Measurements from ENCODE around the gene TXLNB. TPM values are rescaled to one million over a fixed set of nuclear protein-coding genes. Genes with fewer than 3 reads are reported as not detected.

The TXLNB gene
- total and polyA plus RNA-seq, 2 donors (not counting 3 experiments of a cell fraction or from before 2014, with no cell fraction given) = 0.04 to 0.18 TPM

GRCh38 chr6:139231206-139231605, 60.6 kb downstream of the TXLNB start:
- POLR2A ChIA-PET = no interaction called here
- no peaks in the 10 kb centered on the region for H3K79me2 ChIP-seq (ENCODE audit: control insufficient read depth, insufficient read depth, low read length)
- CTCF ChIA-PET = interaction anchor here (0.9 to 2.6 kb wide), 8 partner anchors 10 to 138 kb away, joined by 4 to 33 read pairs (median 4); no protein-coding TSS in a partner anchor
- no peak for DNase-seq (ENCODE audit: low read depth, low spot score)
- no peaks in the 10 kb centered on the region for H3K4me1 ChIP-seq (ENCODE audit: control insufficient read depth, extremely low read depth, insufficient read depth, low read length)
- no peaks in the 10 kb centered on the region for H4K20me1 ChIP-seq (replicated peaks; ENCODE audit: control insufficient read depth, extremely low read depth, insufficient read depth, low read length)
- H3K4me3 ChIP-seq (replicated peaks in 1 of 3; ENCODE audit: insufficient read depth in 1 of 3, low read depth in 1 of 3, low read length in 3 of 3) = no peak overlapping the region
- no peaks in the 10 kb centered on the region for H3K9me3 ChIP-seq (replicated peaks; ENCODE audit: control insufficient read depth, insufficient read depth, low read length)
- no peak overlapping the region for H3K4me2 ChIP-seq (ENCODE audit: insufficient read depth, low read length)
- H2AFZ ChIP-seq (ENCODE audit: low read depth, low read length) = no peak overlapping the region
- dilution Hi-C loops (cut with MboI; ENCODE audit: extremely low pct_ligation_motif_present, low sequenced_read_pairs) (no loop called here), intact Hi-C loops (cut with micrococcal nuclease) (no loop called here)
- no peaks in the 10 kb centered on the region for H3K9me1 ChIP-seq (replicated peaks; ENCODE audit: control insufficient read depth, extremely low read depth, insufficient read depth, low read length)
- H3K9ac ChIP-seq (replicated peaks; ENCODE audit: extremely low read depth, insufficient read depth, low read length) = no peak overlapping the region
- no TSS peak for BruUV-seq (replicated peaks)
- no peaks in the 10 kb centered on the region for H3K36me3 ChIP-seq (ENCODE audit: control insufficient read depth in 2 of 2, extremely low read depth in 1 of 2, insufficient read depth in 2 of 2, low read length in 2 of 2)
- H3K27me3 ChIP-seq (ENCODE audit: control insufficient read depth in 2 of 2, insufficient read depth in 2 of 2, low read length in 2 of 2) = no peaks in the 10 kb centered on the region
- no peak for FAIRE-seq
- no peak overlapping the region for H3K27ac ChIP-seq (ENCODE audit: insufficient read depth, low read depth, low read length)
- TF ChIP-seq MAX (IDR thresholded peaks at IDR 0.05; ENCODE audit: insufficient read depth, insufficient read length) (no peak), CTCF (IDR thresholded peaks at IDR 0.05; ENCODE audit: extremely low read depth in 1 of 2, insufficient read depth in 1 of 2, low read depth in 1 of 2, low read length in 2 of 2) (no peak), POLR2A (IDR thresholded peaks at IDR 0.05; ENCODE audit: low read depth, low read length) (no peak), GATA2 (IDR thresholded peaks at IDR 0.05; ENCODE audit: insufficient read depth, insufficient read length, low read depth, low read length) (no peak), JUN (IDR thresholded peaks at IDR 0.05; ENCODE audit: borderline replicate concordance, insufficient read depth, insufficient read length, low read depth) (no peak), FOS (IDR thresholded peaks at IDR 0.05; ENCODE audit: borderline replicate concordance, insufficient read depth, low read length) (no peak), MYC (IDR thresholded peaks at IDR 0.05; ENCODE audit: low read depth, low read length) (no peak), EZH2 (IDR thresholded peaks at IDR 0.05; ENCODE audit: borderline replicate concordance, low read depth, low read length, severe bottlenecking) (no peak), POLR2AphosphoS5 (IDR thresholded peaks at IDR 0.05; ENCODE audit: insufficient read depth, low read depth, low read length) (no peak)

Measured in endothelial cell of umbilical vein (primary cell).